Measurements from ENCODE around the gene PABPN1L. TPM values are rescaled to one million over a fixed set of nuclear protein-coding genes. Genes with fewer than 3 reads are reported as not detected.

The PABPN1L gene
- total and polyA plus RNA-seq, 2 of the 4 experiments (the other 2 are of a cell fraction): not detected

- Histone ChIP-seq H2BK5ac (ENCODE audit: low read depth, low read length, poor library complexity, severe bottlenecking) (no peak overlapping the region), H2BK15ac (ENCODE audit: low read depth, low read length) (no peak overlapping the region), H3K4me1 (ENCODE audit: control insufficient read depth, insufficient read depth, low read length) (no peaks in the 10 kb centered on the region), H3K9me3 (ENCODE audit: control insufficient read depth, insufficient read depth, low read length) (no peaks in the 10 kb centered on the region), H2AFZ (replicated peaks; ENCODE audit: low read length, poor library complexity) (no peak overlapping the region), H3K9me1 (ENCODE audit: insufficient read depth, low read length) (no peaks in the 10 kb centered on the region), H2BK20ac (ENCODE audit: low read depth, low read length) (no peak overlapping the region), H3K36me3 (ENCODE audit: control insufficient read depth, insufficient read depth, low read length) (no peaks in the 10 kb centered on the region), H3K79me1 (ENCODE audit: low read depth in 1 of 2, low read length in 2 of 2) (no peaks in the 10 kb centered on the region), H4K8ac (ENCODE audit: low read depth in 2 of 2, low read length in 2 of 2) (no peak overlapping the region), H2AK5ac (ENCODE audit: low read depth, low read length) (no peak overlapping the region), H3K4me3 (ENCODE audit: insufficient read depth, low read depth, low read length) (no peak overlapping the region), H3K14ac (replicated peaks; ENCODE audit: low read depth, low read length) (no peak overlapping the region), H3K4ac (ENCODE audit: low read depth, low read length) (no peak overlapping the region), H4K5ac (ENCODE audit: low read depth, low read length) (no peak overlapping the region), H2BK120ac (ENCODE audit: low read depth, low read length) (no peak overlapping the region), H3K18ac (ENCODE audit: low read depth, low read length) (no peak overlapping the region), H4K91ac (ENCODE audit: insufficient read depth, low read depth, low read length) (no peak overlapping the region), H3K4me2 (ENCODE audit: low read depth, low read length) (no peak overlapping the region), H3K23ac (ENCODE audit: low read depth, low read length) (no peak overlapping the region), H2AK9ac (replicated peaks; ENCODE audit: low read depth, low read length, poor library complexity) (no peak overlapping the region), H3K9ac (ENCODE audit: low read depth, low read length) (no peak overlapping the region), H3K27me3 (ENCODE audit: control insufficient read depth, insufficient read depth, low read length) (peaks cover 23% of the 10 kb centered on the region; the same call in 1 of the 2 replicates), H4K20me1 (ENCODE audit: insufficient read depth, low read length) (no peaks in the 10 kb centered on the region), H3K56ac (ENCODE audit: extremely low read depth, insufficient read depth, low read length) (no peak overlapping the region), H3K27ac (ENCODE audit: insufficient read depth, low read length) (no peak overlapping the region)
- ChIA-PET POLR2A (ENCODE audit: unreplicated experiment) (no interaction called here), CTCF (no interaction called here)
- DNase-seq: no peak
- TF ChIP-seq CHD1 (IDR thresholded peaks at IDR 0.05; ENCODE audit: low read depth, low read length) (no peak), CTCF (conservative IDR thresholded peaks at IDR 0.05; ENCODE audit: low read depth, low read length) (no peak), MAZ (IDR thresholded peaks at IDR 0.05; ENCODE audit: borderline replicate concordance, low read depth, low read length) (no peak), NFE2L2 (IDR thresholded peaks at IDR 0.05; ENCODE audit: low read depth, low read length) (no peak), FOS (IDR thresholded peaks at IDR 0.05; ENCODE audit: low read depth, low read length) (no peak), SMC3 (IDR thresholded peaks at IDR 0.05; ENCODE audit: low read depth, low read length) (no peak), CEBPB (IDR thresholded peaks at IDR 0.05; ENCODE audit: low read depth, low read length) (no peak), RCOR1 (IDR thresholded peaks at IDR 0.05; ENCODE audit: insufficient replicate concordance, low read length) (no peak), MXI1 (IDR thresholded peaks at IDR 0.05; ENCODE audit: borderline replicate concordance, low read depth, low read length) (no peak), BHLHE40 (IDR thresholded peaks at IDR 0.05; ENCODE audit: low read depth, low read length) (no peak), POLR2A (IDR thresholded peaks at IDR 0.05; ENCODE audit: low read depth, low read length) (no peak), MAFK (IDR thresholded peaks at IDR 0.05; ENCODE audit: low read depth, low read length) (no peak), RFX5 (IDR thresholded peaks at IDR 0.05; ENCODE audit: low read depth, low read length) (no peak), RAD21 (IDR thresholded peaks at IDR 0.05; ENCODE audit: low read length) (no peak)
- TF ChIP-seq, protein P1, sequence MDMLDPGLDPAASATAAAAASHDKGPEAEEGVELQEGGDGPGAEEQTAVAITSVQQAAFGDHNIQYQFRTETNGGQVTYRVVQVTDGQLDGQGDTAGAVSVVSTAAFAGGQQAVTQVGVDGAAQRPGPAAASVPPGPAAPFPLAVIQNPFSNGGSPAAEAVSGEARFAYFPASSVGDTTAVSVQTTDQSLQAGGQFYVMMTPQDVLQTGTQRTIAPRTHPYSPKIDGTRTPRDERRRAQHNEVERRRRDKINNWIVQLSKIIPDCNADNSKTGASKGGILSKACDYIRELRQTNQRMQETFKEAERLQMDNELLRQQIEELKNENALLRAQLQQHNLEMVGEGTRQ (IDR thresholded peaks at IDR 0.05; ENCODE audit: low read depth, low read length): no peak
- TF ChIP-seq, protein P2, sequence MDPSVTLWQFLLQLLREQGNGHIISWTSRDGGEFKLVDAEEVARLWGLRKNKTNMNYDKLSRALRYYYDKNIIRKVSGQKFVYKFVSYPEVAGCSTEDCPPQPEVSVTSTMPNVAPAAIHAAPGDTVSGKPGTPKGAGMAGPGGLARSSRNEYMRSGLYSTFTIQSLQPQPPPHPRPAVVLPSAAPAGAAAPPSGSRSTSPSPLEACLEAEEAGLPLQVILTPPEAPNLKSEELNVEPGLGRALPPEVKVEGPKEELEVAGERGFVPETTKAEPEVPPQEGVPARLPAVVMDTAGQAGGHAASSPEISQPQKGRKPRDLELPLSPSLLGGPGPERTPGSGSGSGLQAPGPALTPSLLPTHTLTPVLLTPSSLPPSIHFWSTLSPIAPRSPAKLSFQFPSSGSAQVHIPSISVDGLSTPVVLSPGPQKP (IDR thresholded peaks at IDR 0.05; ENCODE audit: borderline replicate concordance, low read depth, low read length): no peak
- no peak for ATAC-seq (ENCODE audit: low read depth)
- no TSS peak for BruUV-seq (replicated peaks)
- intact Hi-C loops (cut with micrococcal nuclease): no loop called here
- WGBS, 2 experiments (ENCODE audit: extremely low coverage in 2 of 2, insufficient read length in 1 of 2): no CpG with 5 or more reads among the region's 14 CpGs
- dilution Hi-C loops (cut with HindIII; ENCODE audit: low sequenced_read_pairs, unreplicated experiment): no loop called here
- in situ Hi-C loops (cut with MboI; ENCODE audit: low sequenced_read_pairs): no loop called here
Observed at GRCh38 chr16:88903267-88903666, 36.8 kb upstream of the PABPN1L start.

Measured in IMR-90 (cell line).